NT2/D1 (cell line): ENCODE data around the gene TNS4.
A peak's percentile ranks its signal among the peaks of the same experiment; 100 is the strongest.

ENCODE experiments used
- DNase-seq: peaks from one replicate; pipeline ENCODE4 v3.0.0-alpha.2; 2011; ENCODE audit warnings: low read depth, low spot score
- H3K27me3 ChIP-seq: 2 replicates; pipeline ENCODE4 v1.6.0; 2011; ENCODE audit warnings: mild to moderate bottlenecking; ENCODE audit not compliant: insufficient read length, insufficient read depth
- H3K36me3 ChIP-seq: 2 replicates; pipeline ENCODE4 v1.6.1; 2011; ENCODE audit warnings: mild to moderate bottlenecking, low read length, mixed read lengths; ENCODE audit not compliant: insufficient read depth, insufficient read length
- H3K4me1 ChIP-seq: 2 replicates; pipeline ENCODE4 v1.5.1; 2011; ENCODE audit not compliant: insufficient read depth, insufficient read length
- H3K4me3 ChIP-seq: 2 replicates; pipeline ENCODE4 v1.5.1; 2011; ENCODE audit warnings: low read depth; ENCODE audit not compliant: insufficient read length
- H3K9ac ChIP-seq: 2 replicates; pipeline ENCODE4 v1.6.0; 2011; ENCODE audit warnings: low read depth; ENCODE audit not compliant: insufficient read length
- H3K9me3 ChIP-seq: 2 replicates; pipeline ENCODE4 v1.5.1; 2011; ENCODE audit warnings: mild to moderate bottlenecking, low read length; ENCODE audit not compliant: insufficient read depth
- SUZ12 ChIP-seq: IDR thresholded peaks from 2 replicates; pipeline ENCODE4 v1.6.1; 2011; ENCODE audit not compliant: insufficient read length, insufficient read depth; ENCODE audit errors: extremely low read depth
- YY1 ChIP-seq: IDR thresholded peaks from 2 replicates; pipeline ENCODE4 v1.6.1; 2011; ENCODE audit not compliant: insufficient read length, insufficient read depth
- ZNF274 ChIP-seq: IDR thresholded peaks from 2 replicates; pipeline ENCODE4 v1.6.1; 2011; ENCODE audit warnings: mild to moderate bottlenecking, low read depth, low read length

The TNS4 gene

GRCh38 chr17:40517286-40517662 lies 15.9 kb upstream of the TNS4 start:
- H3K9ac ChIP-seq = no peak overlapping the region
- no peak overlapping the region for H3K4me3 ChIP-seq
- DNase-seq = no peak
- peaks cover 23% of the 10 kb centered on the region for H3K4me1 ChIP-seq
- no peaks in the 10 kb centered on the region for H3K27me3 ChIP-seq
- H3K9me3 ChIP-seq = no peaks in the 10 kb centered on the region
- no peak for TF ChIP-seq SUZ12
- TF ChIP-seq YY1 = no peak
- no peak for TF ChIP-seq ZNF274
- no peaks in the 10 kb centered on the region for H3K36me3 ChIP-seq

GRCh38 chr17:40516581-40517285 lies 15.3 kb upstream of the TNS4 start:
- no peak for DNase-seq
- Histone ChIP-seq H3K9me3 (no peaks in the 10 kb centered on the region), H3K36me3 (no peaks in the 10 kb centered on the region), H3K27me3 (no peaks in the 10 kb centered on the region), H3K9ac (no peak overlapping the region), H3K4me3 (no peak overlapping the region), H3K4me1 (peaks cover 27% of the 10 kb centered on the region)
- TF ChIP-seq SUZ12 (no peak), ZNF274 (no peak), YY1 (no peak)

GRCh38 chr17:40515491-40516041 lies 14.1 kb upstream of the TNS4 start:
- DNase-seq = no peak
- H3K4me1 ChIP-seq = peaks cover 26% of the 10 kb centered on the region
- H3K9me3 ChIP-seq = no peaks in the 10 kb centered on the region
- H3K4me3 ChIP-seq = no peak overlapping the region
- H3K27me3 ChIP-seq = no peaks in the 10 kb centered on the region
- H3K36me3 ChIP-seq = no peaks in the 10 kb centered on the region
- no peak overlapping the region for H3K9ac ChIP-seq
- no peak for TF ChIP-seq SUZ12
- TF ChIP-seq ZNF274 = no peak
- no peak for TF ChIP-seq YY1

GRCh38 chr17:40515011-40515410 lies 13.6 kb upstream of the TNS4 start:
- H3K9me3 ChIP-seq = no peaks in the 10 kb centered on the region
- H3K4me3 ChIP-seq = no peak overlapping the region
- peaks cover 30% of the 10 kb centered on the region for H3K4me1 ChIP-seq
- TF ChIP-seq YY1 = no peak
- TF ChIP-seq ZNF274 = no peak
- TF ChIP-seq SUZ12 = no peak
- no peaks in the 10 kb centered on the region for H3K36me3 ChIP-seq
- no peaks in the 10 kb centered on the region for H3K27me3 ChIP-seq
- DNase-seq = no peak
- H3K9ac ChIP-seq = no peak overlapping the region

- H3K36me3 ChIP-seq = no peaks in the 10 kb centered on the region
- H3K4me1 ChIP-seq = peaks cover 33% of the 10 kb centered on the region
- H3K9me3 ChIP-seq = no peaks in the 10 kb centered on the region
- H3K4me3 ChIP-seq = no peak overlapping the region
- H3K27me3 ChIP-seq = no peaks in the 10 kb centered on the region
- DNase-seq = no peak
- no peak overlapping the region for H3K9ac ChIP-seq
- no peak for TF ChIP-seq SUZ12
- no peak for TF ChIP-seq YY1
- TF ChIP-seq ZNF274 = no peak
These were observed 12.8 kb upstream of the TNS4 start for GRCh38 chr17:40514013-40514875.

- Histone ChIP-seq H3K9ac (peak overlapping the region; percentile 42), H3K4me3 (no peak overlapping the region), H3K9me3 (no peaks in the 10 kb centered on the region), H3K27me3 (no peaks in the 10 kb centered on the region), H3K4me1 (peaks cover 26% of the 10 kb centered on the region), H3K36me3 (no peaks in the 10 kb centered on the region)
- DNase-seq = no peak
- no peak for TF ChIP-seq YY1
- TF ChIP-seq ZNF274 = no peak
- no peak for TF ChIP-seq SUZ12
These were observed 10.3 kb upstream of the TNS4 start for GRCh38 chr17:40511667-40512220.

GRCh38 chr17:40511136-40511535 lies 9.7 kb upstream of the TNS4 start:
- H3K9me3 ChIP-seq = no peaks in the 10 kb centered on the region
- peaks cover 26% of the 10 kb centered on the region for H3K4me1 ChIP-seq
- no peak for DNase-seq
- H3K4me3 ChIP-seq = no peak overlapping the region
- no peak overlapping the region for H3K9ac ChIP-seq
- H3K27me3 ChIP-seq = no peaks in the 10 kb centered on the region
- TF ChIP-seq YY1 (no peak), SUZ12 (no peak), ZNF274 (no peak)
- H3K36me3 ChIP-seq = no peaks in the 10 kb centered on the region
